Ishikawa (cell line): ENCODE results near the gene IL1RN.

Experiments used
- CEBPB ChIP-seq: IDR thresholded peaks from 2 replicates; pipeline ENCODE4 v1.6.1; 2012
- CREB1 ChIP-seq: IDR thresholded peaks from 2 replicates; pipeline ENCODE4 v1.6.1; 2012; ENCODE audit warnings: low read depth
- EGR1 ChIP-seq: IDR thresholded peaks from 2 replicates; pipeline ENCODE4 v1.6.1; 2012
- EP300 ChIP-seq: IDR thresholded peaks from 2 replicates; pipeline ENCODE4 v1.6.1; 2012; ENCODE audit warnings: borderline replicate concordance
- FOXM1 ChIP-seq: IDR thresholded peaks from 2 replicates; pipeline ENCODE4 v1.6.1; 2012; ENCODE audit warnings: low read depth, borderline replicate concordance
- MAX ChIP-seq: IDR thresholded peaks from 2 replicates; pipeline ENCODE4 v1.6.1; 2012
- YY1 ChIP-seq: IDR thresholded peaks from 2 replicates; pipeline ENCODE4 v1.6.1; 2012; ENCODE audit warnings: low read depth
- ZBTB7A ChIP-seq: IDR thresholded peaks from 2 replicates; pipeline ENCODE4 v1.6.1; 2012; ENCODE audit warnings: low read depth

- no peak for TF ChIP-seq MAX
- TF ChIP-seq EGR1 = no peak
- TF ChIP-seq CREB1 = no peak
- no peak for TF ChIP-seq EP300
- TF ChIP-seq FOXM1 = no peak
- TF ChIP-seq YY1 = no peak
- no peak for TF ChIP-seq CEBPB
- no peak for TF ChIP-seq ZBTB7A
These were observed 30.7 kb downstream of the IL1RN start for GRCh38 chr2:113157897-113158753.
